HG03064 (cell line): Measurements from ENCODE around the gene ELP2.

ENCODE experiments used
- ATAC-seq: cut with Tn5 transposase; IDR thresholded peaks from one replicate; pipeline ENCODE4 v1.9.1; 2021; ENCODE audit warnings: low read depth; ENCODE audit not compliant: unreplicated experiment

Gene ELP2

DNA sequence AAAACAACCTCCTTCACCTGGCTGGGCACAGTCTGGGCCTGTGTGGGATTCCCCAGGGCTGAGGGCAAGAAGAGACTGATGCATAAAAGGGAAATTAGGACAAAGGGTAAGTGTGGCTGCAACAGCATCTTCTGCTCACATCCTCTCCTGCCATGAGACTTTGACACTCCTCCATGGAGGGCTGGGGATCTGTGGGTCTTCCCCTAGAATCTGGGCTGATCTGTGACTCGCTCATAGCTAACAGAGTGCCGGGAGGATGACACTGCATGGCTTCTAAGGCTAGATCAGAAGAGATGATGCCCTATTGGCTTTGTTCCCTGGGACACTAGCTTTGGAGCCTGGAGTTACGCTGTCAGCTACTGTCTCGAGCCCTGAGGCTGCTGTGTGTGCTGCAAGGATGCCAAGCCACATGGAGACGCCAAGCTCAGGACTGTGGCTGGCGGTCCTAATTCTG lies 81.9 kb downstream of the ELP2 start:
- no peak for ATAC-seq

DNA sequence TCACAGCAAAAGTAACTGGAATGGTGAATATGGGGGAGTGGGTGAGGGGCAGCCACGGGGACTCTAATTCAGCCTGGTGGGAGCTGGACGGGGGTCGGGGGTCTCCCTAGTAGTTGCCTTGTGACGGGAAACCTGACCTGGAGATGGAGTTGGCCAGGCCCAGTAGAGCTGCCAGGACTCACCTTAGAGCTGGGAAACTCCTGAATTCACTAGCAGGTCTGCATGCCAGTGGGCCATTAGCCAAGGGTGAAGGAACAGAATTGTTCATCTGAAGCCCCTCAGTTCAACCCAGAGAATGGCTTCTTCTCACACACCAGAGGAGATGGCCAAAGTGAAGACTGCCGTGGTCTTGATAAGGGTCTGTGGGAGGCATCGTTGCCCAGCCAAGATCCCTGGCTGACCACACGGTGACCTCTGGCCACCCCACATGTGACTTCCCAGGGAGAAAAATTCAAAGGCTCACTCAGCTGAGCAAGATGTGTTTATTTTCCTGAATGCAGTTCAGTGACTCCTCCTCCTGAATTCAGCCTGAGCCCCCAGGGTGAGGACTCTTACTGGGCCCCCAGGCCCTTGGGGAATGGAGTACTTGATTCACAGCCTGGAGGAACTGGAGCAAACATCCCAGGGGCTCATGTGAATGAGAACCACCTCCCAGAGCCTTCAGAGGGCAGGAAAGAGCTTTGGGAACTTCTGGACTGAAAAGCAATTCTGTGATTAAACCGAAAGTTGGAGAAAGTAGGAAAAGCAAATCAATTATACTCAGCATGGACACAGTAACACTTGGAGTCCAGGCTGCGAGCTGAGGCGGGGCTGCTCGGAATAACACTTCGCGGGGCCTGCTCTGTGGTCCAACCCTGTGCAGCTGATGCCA lies 82.8 kb downstream of the ELP2 start:
- no peak for ATAC-seq

DNA sequence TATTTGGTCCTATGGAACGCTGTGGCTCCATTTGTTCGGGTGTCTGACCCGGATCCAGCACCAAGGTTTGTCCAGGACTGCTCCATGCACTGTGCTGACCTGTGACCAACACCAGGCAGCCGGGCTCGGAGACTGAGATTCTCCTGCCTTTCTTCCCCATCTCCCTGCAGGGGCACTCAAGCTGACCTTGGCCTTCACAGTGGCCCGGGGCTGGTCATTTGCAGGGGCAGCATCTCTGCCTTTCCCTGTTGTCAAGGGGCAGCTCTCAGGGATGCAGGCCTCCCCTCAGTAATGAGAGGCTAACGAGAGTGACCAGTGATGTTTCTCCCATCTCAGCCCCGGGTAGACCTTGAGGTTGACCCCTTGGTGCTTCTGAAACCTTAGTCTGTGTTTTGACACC lies 85.1 kb downstream of the ELP2 start:
- no peak for ATAC-seq

DNA sequence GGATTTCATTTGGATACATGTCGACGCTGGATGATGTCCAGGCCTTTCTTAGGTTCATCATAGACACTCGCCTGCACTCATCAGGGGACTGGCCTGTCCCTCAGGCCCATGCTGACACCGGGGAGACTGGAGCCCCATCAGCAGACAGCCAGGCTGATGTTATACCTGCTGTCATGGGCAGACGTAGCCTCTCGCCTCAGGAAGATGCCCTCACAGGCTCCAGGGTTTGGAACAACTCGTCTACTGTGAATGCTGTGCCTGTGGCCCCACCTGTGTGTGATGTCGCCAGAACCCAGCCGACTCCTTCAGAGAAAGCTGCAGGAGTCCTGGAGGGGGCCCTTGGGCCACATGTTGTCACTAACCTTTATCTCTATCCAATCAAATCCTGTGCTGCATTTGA lies 85.9 kb downstream of the ELP2 start:
- ATAC-seq: no peak

DNA sequence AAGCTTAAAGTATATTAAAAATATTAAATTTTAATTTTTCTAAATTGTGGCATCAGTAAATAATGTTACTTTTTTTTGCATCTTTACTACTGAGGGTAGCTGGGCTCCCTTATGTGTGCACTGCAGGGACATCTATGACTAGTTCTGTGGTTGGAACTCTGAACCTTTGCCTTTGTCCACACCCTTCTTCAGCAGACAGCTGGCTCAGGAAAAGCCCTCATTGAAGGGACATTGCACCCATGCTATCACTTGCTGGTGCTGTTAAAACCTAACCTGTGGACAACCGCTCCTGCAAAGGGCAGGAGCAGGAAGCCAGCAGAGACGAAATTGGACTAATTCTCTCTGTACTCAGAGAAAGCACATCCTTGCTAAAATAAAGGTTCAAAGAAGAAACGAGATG lies 87.6 kb downstream of the ELP2 start:
- ATAC-seq: no peak

DNA sequence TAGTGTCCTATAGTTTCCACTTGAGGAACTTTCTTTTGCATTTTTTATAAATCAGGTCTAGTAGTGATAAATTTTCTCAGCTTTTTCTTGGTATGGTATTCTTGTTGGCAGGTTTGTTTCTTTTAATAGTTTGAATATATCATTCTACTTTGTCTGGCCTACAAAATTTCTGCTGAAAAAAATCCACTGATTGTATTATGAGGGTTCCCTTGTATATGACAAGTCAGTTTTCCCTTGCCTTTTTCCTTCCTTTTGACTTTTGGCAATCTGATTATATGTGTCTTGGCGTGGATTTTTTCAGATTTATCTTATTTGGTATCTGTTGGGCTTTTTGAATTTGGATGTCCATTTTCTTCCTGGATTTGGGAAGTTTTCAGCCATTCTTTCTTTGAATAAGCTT lies 99.5 kb downstream of the ELP2 start:
- no peak for ATAC-seq
